Measurements from ENCODE around the gene SH3RF2.
A peak's percentile ranks its signal among the peaks of the same experiment; 100 is the strongest.
"Not testable (repeated sequence)": the region's sequence is repeated elsewhere in the genome, so short reads cannot be mapped to it uniquely, and the experiment has no call there.

The SH3RF2 gene

GRCh38 chr5:146103594-146103993 is 167.2 kb downstream of the SH3RF2 start:
- Histone ChIP-seq H3K9me3 (ENCODE audit: low read depth, low read length) (no peaks in the 10 kb centered on the region), H3K27ac (no peak overlapping the region), H3K4me3 (no peak overlapping the region), H3K9ac (ENCODE audit: insufficient read length) (no peak overlapping the region), H3K36me3 (ENCODE audit: insufficient read depth, low read length) (peaks cover 21% of the 10 kb centered on the region)
- peak; percentile 17; the same call in 1 of the 2 replicates for TF ChIP-seq POLR2AphosphoS5 (IDR thresholded peaks at IDR 0.05; ENCODE audit: borderline replicate concordance, low read depth, low read length)
- TF ChIP-seq EZH2 (IDR thresholded peaks at IDR 0.05): no peak
- DNase-seq (ENCODE audit: low read depth, low spot score): no peak

- Histone ChIP-seq H3K9ac (ENCODE audit: insufficient read length) (no peak within 1 kb of the TSS), H3K27ac (no peak within 1 kb of the TSS), H3K36me3 (ENCODE audit: insufficient read depth, low read length) (peaks cover 21% of the 10 kb centered on the region), H3K4me3 (no peak within 1 kb of the TSS), H3K9me3 (ENCODE audit: low read depth, low read length) (no peaks in the 10 kb centered on the region)
- no peak for TF ChIP-seq FOXP2 (optimal IDR thresholded peaks at IDR 0.05; ENCODE audit: control extremely low read depth, extremely low read length, insufficient read depth)
- no peak for TF ChIP-seq POLR2AphosphoS5 (IDR thresholded peaks at IDR 0.05; ENCODE audit: borderline replicate concordance, low read depth, low read length)
- no peak for TF ChIP-seq EZH2 (IDR thresholded peaks at IDR 0.05)
- no peak for DNase-seq (ENCODE audit: low read depth, low spot score)
Observed at GRCh38 chr5:146105477-146105876, 169.1 kb downstream of the SH3RF2 start, which contains the start of gene PLAC8L1. PLAC8L1 (minus strand) TSS chr5:146105577; CDS start chr5:146104311, 1,266 bp downstream.

GRCh38 chr5:146107901-146108300 is 171.5 kb downstream of the SH3RF2 start:
- TF ChIP-seq FOXP2 (optimal IDR thresholded peaks at IDR 0.05; ENCODE audit: control extremely low read depth, extremely low read length, insufficient read depth): no peak
- no peak for TF ChIP-seq POLR2AphosphoS5 (IDR thresholded peaks at IDR 0.05; ENCODE audit: borderline replicate concordance, low read depth, low read length)
- no peak for TF ChIP-seq EZH2 (IDR thresholded peaks at IDR 0.05)
- peak overlapping the region; percentile 42 for H3K27ac ChIP-seq
- H3K9me3 ChIP-seq (ENCODE audit: low read depth, low read length): no peaks in the 10 kb centered on the region
- no peak overlapping the region for H3K4me3 ChIP-seq
- H3K9ac ChIP-seq (ENCODE audit: insufficient read length): no peak overlapping the region
- peaks cover 39% of the 10 kb centered on the region for H3K36me3 ChIP-seq (ENCODE audit: insufficient read depth, low read length)
- DNase-seq (ENCODE audit: low read depth, low spot score): no peak

GRCh38 chr5:146108870-146109269 is 172.5 kb downstream of the SH3RF2 start:
- not testable (repeated sequence) for H3K27ac ChIP-seq; H3K9me3 ChIP-seq (ENCODE audit: low read depth, low read length); H3K4me3 ChIP-seq; DNase-seq (ENCODE audit: low read depth, low spot score); H3K9ac ChIP-seq (ENCODE audit: insufficient read length)
- H3K36me3 ChIP-seq (ENCODE audit: insufficient read depth, low read length): peaks cover 49% of the 10 kb centered on the region

- no peak for DNase-seq (ENCODE audit: low read depth, low spot score)
- H3K9me3 ChIP-seq (ENCODE audit: low read depth, low read length): no peaks in the 10 kb centered on the region
- no peak overlapping the region for H3K27ac ChIP-seq
- H3K4me3 ChIP-seq: no peak overlapping the region
- TF ChIP-seq POLR2AphosphoS5 (IDR thresholded peaks at IDR 0.05; ENCODE audit: borderline replicate concordance, low read depth, low read length) (no peak), EZH2 (IDR thresholded peaks at IDR 0.05) (no peak), FOXP2 (optimal IDR thresholded peaks at IDR 0.05; ENCODE audit: control extremely low read depth, extremely low read length, insufficient read depth) (no peak)
- H3K9ac ChIP-seq (ENCODE audit: insufficient read length): no peak overlapping the region
- peaks cover 49% of the 10 kb centered on the region for H3K36me3 ChIP-seq (ENCODE audit: insufficient read depth, low read length)
Observed at GRCh38 chr5:146109379-146109778, 173.0 kb downstream of the SH3RF2 start.

- no peak overlapping the region for H3K4me3 ChIP-seq
Observed at GRCh38 chr5:146111409-146111808, 175.0 kb downstream of the SH3RF2 start.

GRCh38 chr5:146112476-146112875 is 176.1 kb downstream of the SH3RF2 start:
- no peak overlapping the region for H3K9ac ChIP-seq (ENCODE audit: insufficient read length)
- no peak overlapping the region for H3K27ac ChIP-seq
- no peak overlapping the region for H3K4me3 ChIP-seq
- H3K9me3 ChIP-seq (ENCODE audit: low read depth, low read length): no peaks in the 10 kb centered on the region
- H3K36me3 ChIP-seq (ENCODE audit: insufficient read depth, low read length): peaks cover 64% of the 10 kb centered on the region
- no peak for TF ChIP-seq EZH2 (IDR thresholded peaks at IDR 0.05)
- no peak for TF ChIP-seq POLR2AphosphoS5 (IDR thresholded peaks at IDR 0.05; ENCODE audit: borderline replicate concordance, low read depth, low read length)
- TF ChIP-seq FOXP2 (optimal IDR thresholded peaks at IDR 0.05; ENCODE audit: control extremely low read depth, extremely low read length, insufficient read depth): no peak
- no peak for DNase-seq (ENCODE audit: low read depth, low spot score)

More at GRCh38 chr5:146111409-146111808, 175.0 kb downstream of the SH3RF2 start:
- TF ChIP-seq EZH2 (IDR thresholded peaks at IDR 0.05) (no peak), POLR2AphosphoS5 (IDR thresholded peaks at IDR 0.05; ENCODE audit: borderline replicate concordance, low read depth, low read length) (no peak), FOXP2 (optimal IDR thresholded peaks at IDR 0.05; ENCODE audit: control extremely low read depth, extremely low read length, insufficient read depth) (no peak)
- Histone ChIP-seq H3K9me3 (ENCODE audit: low read depth, low read length) (no peaks in the 10 kb centered on the region), H3K36me3 (ENCODE audit: insufficient read depth, low read length) (peaks cover 58% of the 10 kb centered on the region), H3K27ac (no peak overlapping the region), H3K9ac (ENCODE audit: insufficient read length) (no peak overlapping the region)
- no peak for DNase-seq (ENCODE audit: low read depth, low spot score)
